Skeletal muscle satellite cell (primary cell): ENCODE results near the gene CELSR1.

Source experiments
- H3K27me3 ChIP-seq: 2 replicates; pipeline ENCODE4 v1.7.0; 2013; ENCODE audit warnings: low read length; ENCODE audit not compliant: control insufficient read depth, insufficient read depth
- H3K36me3 ChIP-seq: 2 replicates; pipeline ENCODE4 v1.7.0; 2013; ENCODE audit warnings: mild to moderate bottlenecking, control low read depth, low read length; ENCODE audit not compliant: insufficient read depth
- H3K4me1 ChIP-seq: 2 replicates; pipeline ENCODE4 v1.7.0; 2013; ENCODE audit warnings: low read length; ENCODE audit not compliant: control insufficient read depth, insufficient read depth
- H3K4me2 ChIP-seq: 2 replicates; pipeline ENCODE4 v1.7.0; 2013; ENCODE audit warnings: mild to moderate bottlenecking, low read length
- H3K4me3 ChIP-seq: 2 replicates; pipeline ENCODE4 v1.7.0; 2013; ENCODE audit warnings: low read length
- H3K9ac ChIP-seq: 2 replicates; pipeline ENCODE4 v1.7.0; 2013; ENCODE audit warnings: mild to moderate bottlenecking, low read depth, low read length, moderate library complexity
- H3K9me3 ChIP-seq: replicated peaks from 2 replicates; pipeline ENCODE4 v1.7.0; 2013; ENCODE audit warnings: mild to moderate bottlenecking, control low read depth, low read length

Gene CELSR1

GRCh38 chr22:46389081-46389480 is 148.3 kb downstream of the CELSR1 start:
- peaks cover 14% of the 10 kb centered on the region for H3K27me3 ChIP-seq
- H3K36me3 ChIP-seq, result no peaks in the 10 kb centered on the region
- no peak overlapping the region for H3K4me3 ChIP-seq
- H3K4me2 ChIP-seq, result no peak overlapping the region
- no peaks in the 10 kb centered on the region for H3K9me3 ChIP-seq
- no peak overlapping the region for H3K9ac ChIP-seq
- peaks cover 9% of the 10 kb centered on the region for H3K4me1 ChIP-seq

- no peaks in the 10 kb centered on the region for H3K9me3 ChIP-seq
- no peaks in the 10 kb centered on the region for H3K36me3 ChIP-seq
- no peak overlapping the region for H3K4me3 ChIP-seq
- H3K27me3 ChIP-seq, result peaks cover 12% of the 10 kb centered on the region
- H3K9ac ChIP-seq, result no peak overlapping the region
- no peak overlapping the region for H3K4me2 ChIP-seq
- H3K4me1 ChIP-seq, result peaks cover 9% of the 10 kb centered on the region
These were observed 148.8 kb downstream of the CELSR1 start for GRCh38 chr22:46388647-46389046.

- H3K4me2 ChIP-seq, result no peak overlapping the region
- H3K4me3 ChIP-seq, result no peak overlapping the region
- no peaks in the 10 kb centered on the region for H3K36me3 ChIP-seq
- H3K4me1 ChIP-seq, result peaks cover 9% of the 10 kb centered on the region
- H3K9me3 ChIP-seq, result no peaks in the 10 kb centered on the region
- peaks cover 10% of the 10 kb centered on the region for H3K27me3 ChIP-seq
- H3K9ac ChIP-seq, result no peak overlapping the region
These were observed 149.7 kb downstream of the CELSR1 start for GRCh38 chr22:46387748-46388147.

GRCh38 chr22:46386312-46386711 is 151.1 kb downstream of the CELSR1 start:
- Histone ChIP-seq H3K4me2 (no peak overlapping the region), H3K36me3 (no peaks in the 10 kb centered on the region), H3K4me3 (no peak overlapping the region), H3K9ac (no peak overlapping the region), H3K9me3 (no peaks in the 10 kb centered on the region), H3K4me1 (peaks cover 9% of the 10 kb centered on the region), H3K27me3 (peaks cover 10% of the 10 kb centered on the region)

GRCh38 chr22:46382524-46382923 is 154.9 kb downstream of the CELSR1 start:
- Histone ChIP-seq H3K4me2 (no peak overlapping the region), H3K27me3 (peaks cover 42% of the 10 kb centered on the region), H3K4me1 (peaks cover 4% of the 10 kb centered on the region), H3K36me3 (no peaks in the 10 kb centered on the region), H3K9me3 (no peaks in the 10 kb centered on the region), H3K4me3 (no peak overlapping the region), H3K9ac (no peak overlapping the region)

GRCh38 chr22:46381731-46382130 is 155.7 kb downstream of the CELSR1 start:
- peaks cover 48% of the 10 kb centered on the region for H3K27me3 ChIP-seq
- peaks cover 5% of the 10 kb centered on the region for H3K4me1 ChIP-seq
- no peak overlapping the region for H3K4me2 ChIP-seq
- H3K4me3 ChIP-seq, result no peak overlapping the region
- H3K9me3 ChIP-seq, result no peaks in the 10 kb centered on the region
- no peaks in the 10 kb centered on the region for H3K36me3 ChIP-seq
- no peak overlapping the region for H3K9ac ChIP-seq

GRCh38 chr22:46381142-46381541 is 156.3 kb downstream of the CELSR1 start:
- Histone ChIP-seq H3K27me3 (peaks cover 43% of the 10 kb centered on the region), H3K4me3 (no peak overlapping the region), H3K9ac (no peak overlapping the region), H3K36me3 (no peaks in the 10 kb centered on the region), H3K4me1 (peaks cover 5% of the 10 kb centered on the region), H3K4me2 (no peak overlapping the region), H3K9me3 (no peaks in the 10 kb centered on the region)

GRCh38 chr22:46380581-46380980 is 156.8 kb downstream of the CELSR1 start:
- Histone ChIP-seq H3K4me3 (no peak overlapping the region), H3K9me3 (no peaks in the 10 kb centered on the region), H3K36me3 (no peaks in the 10 kb centered on the region), H3K27me3 (peaks cover 42% of the 10 kb centered on the region), H3K4me2 (no peak overlapping the region), H3K4me1 (peaks cover 5% of the 10 kb centered on the region), H3K9ac (no peak overlapping the region)

- H3K27me3 ChIP-seq, result peaks cover 42% of the 10 kb centered on the region
- no peak overlapping the region for H3K4me2 ChIP-seq
- peaks cover 5% of the 10 kb centered on the region for H3K4me1 ChIP-seq
- no peak overlapping the region for H3K9ac ChIP-seq
- no peaks in the 10 kb centered on the region for H3K9me3 ChIP-seq
- no peaks in the 10 kb centered on the region for H3K36me3 ChIP-seq
- H3K4me3 ChIP-seq, result no peak overlapping the region
These were observed 157.4 kb downstream of the CELSR1 start for GRCh38 chr22:46380069-46380468.

GRCh38 chr22:46379066-46379930 is 158.1 kb downstream of the CELSR1 start:
- Histone ChIP-seq H3K4me1 (peaks cover 5% of the 10 kb centered on the region), H3K36me3 (no peaks in the 10 kb centered on the region), H3K9ac (no peak overlapping the region), H3K4me2 (no peak overlapping the region), H3K27me3 (peaks cover 42% of the 10 kb centered on the region), H3K9me3 (no peaks in the 10 kb centered on the region), H3K4me3 (no peak overlapping the region)

- no peaks in the 10 kb centered on the region for H3K36me3 ChIP-seq
These were observed 158.9 kb downstream of the CELSR1 start for GRCh38 chr22:46378426-46379065.

More at GRCh38 chr22:46378426-46379065, 158.9 kb downstream of the CELSR1 start:
- Histone ChIP-seq H3K9me3 (no peaks in the 10 kb centered on the region), H3K9ac (no peak overlapping the region), H3K4me2 (no peak overlapping the region), H3K4me1 (peaks cover 5% of the 10 kb centered on the region), H3K27me3 (peaks cover 45% of the 10 kb centered on the region), H3K4me3 (no peak overlapping the region)
